ENCODE data around the gene DHRS12.

The DHRS12 gene

DNA sequence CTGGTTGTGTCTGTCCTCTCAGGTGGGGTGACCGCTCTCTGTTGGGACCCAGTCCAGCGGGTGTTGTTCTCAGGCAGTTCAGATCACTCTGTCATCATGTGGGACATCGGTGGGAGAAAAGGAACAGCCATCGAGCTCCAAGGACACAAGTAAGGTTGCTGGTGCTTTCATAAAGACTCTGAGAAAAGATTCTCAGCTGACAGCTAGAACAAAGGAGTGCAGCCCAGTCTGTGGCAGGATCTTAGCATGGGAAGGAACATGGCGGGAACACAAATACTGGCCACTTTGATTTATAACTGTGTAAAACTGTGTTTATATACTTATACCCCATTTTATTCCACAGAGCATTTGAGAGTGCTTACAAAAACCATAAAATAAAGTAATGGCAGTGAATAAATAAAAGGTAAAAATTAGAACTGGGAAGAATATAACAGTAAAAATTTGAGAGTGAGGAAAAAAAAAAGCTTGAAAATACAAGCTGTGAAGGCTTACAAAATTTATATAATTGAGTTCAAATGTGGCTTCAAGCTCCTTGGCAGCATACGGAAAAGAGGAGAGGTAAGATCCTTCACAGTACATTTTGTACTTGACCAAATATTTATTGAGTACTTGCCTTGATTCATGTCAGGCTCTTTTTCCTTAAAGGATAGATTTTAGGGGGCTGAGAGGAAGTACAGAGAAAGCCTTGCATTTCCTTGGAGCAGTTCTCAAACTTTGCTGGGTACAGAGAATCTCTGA, 64.8 kb downstream of the DHRS12 start:
- no peak for DNase-seq
- Histone ChIP-seq H2BK5ac (ENCODE audit: low read depth, low read length, poor library complexity, severe bottlenecking) (no peak overlapping the region), H2BK15ac (ENCODE audit: low read depth, poor library complexity, severe bottlenecking) (no peak overlapping the region), H4K91ac (ENCODE audit: low read length) (peak overlapping the region; percentile 74), H3K14ac (ENCODE audit: low read length in 2 of 2) (no peak overlapping the region), H2BK120ac (ENCODE audit: low read depth, low read length) (peak overlapping the region; percentile 39), H3K36me3 (ENCODE audit: control insufficient read depth in 1 of 2, insufficient read depth in 2 of 2, low read depth in 1 of 2, low read length in 2 of 2) (peaks cover 21 to 57% of the 10 kb centered on the region in 2 experiments), H3K4ac (ENCODE audit: low read depth in 1 of 2, low read length in 2 of 2) (peak overlapping the region; percentile 33 to 54), H3K4me1 (ENCODE audit: control insufficient read depth, insufficient read depth, low read depth, low read length) (peaks cover 5% of the 10 kb centered on the region), H3K9ac (ENCODE audit: low read length) (peak overlapping the region; percentile 47), H3K79me1 (replicated peaks; ENCODE audit: low read length, poor library complexity, severe bottlenecking) (peaks cover 27% of the 10 kb centered on the region), H2AFZ (ENCODE audit: low read depth, low read length) (no peak overlapping the region), H3K9me3 (ENCODE audit: control insufficient read depth, low read length) (no peaks in the 10 kb centered on the region), H2AK5ac (ENCODE audit: low read length, severe bottlenecking) (peak overlapping the region; percentile 20), H3K27ac (ENCODE audit: low read length, poor library complexity, severe bottlenecking) (no peak overlapping the region), H3K4me3 (ENCODE audit: insufficient read depth in 1 of 2, low read depth in 1 of 2, low read length in 2 of 2) (no peak overlapping the region), H4K8ac (ENCODE audit: low read length) (peak overlapping the region; percentile 46), H3K18ac (ENCODE audit: low read depth in 1 of 2, low read length in 2 of 2) (peak overlapping the region; percentile 54 to 56), H3K4me2 (ENCODE audit: low read length, poor library complexity, severe bottlenecking) (no peak overlapping the region), H3K23ac (ENCODE audit: low read length in 2 of 2) (no peak overlapping the region), H2BK12ac (ENCODE audit: low read length in 2 of 2) (peak overlapping the region in 1 of 2 experiments; percentile 74), H3K27me3 (ENCODE audit: control insufficient read depth in 1 of 2, insufficient read depth in 1 of 2, low read length in 2 of 2) (no peaks in the 10 kb centered on the region)
- 85% methylated on average over 5 of the region's 6 CpGs for WGBS

DNA sequence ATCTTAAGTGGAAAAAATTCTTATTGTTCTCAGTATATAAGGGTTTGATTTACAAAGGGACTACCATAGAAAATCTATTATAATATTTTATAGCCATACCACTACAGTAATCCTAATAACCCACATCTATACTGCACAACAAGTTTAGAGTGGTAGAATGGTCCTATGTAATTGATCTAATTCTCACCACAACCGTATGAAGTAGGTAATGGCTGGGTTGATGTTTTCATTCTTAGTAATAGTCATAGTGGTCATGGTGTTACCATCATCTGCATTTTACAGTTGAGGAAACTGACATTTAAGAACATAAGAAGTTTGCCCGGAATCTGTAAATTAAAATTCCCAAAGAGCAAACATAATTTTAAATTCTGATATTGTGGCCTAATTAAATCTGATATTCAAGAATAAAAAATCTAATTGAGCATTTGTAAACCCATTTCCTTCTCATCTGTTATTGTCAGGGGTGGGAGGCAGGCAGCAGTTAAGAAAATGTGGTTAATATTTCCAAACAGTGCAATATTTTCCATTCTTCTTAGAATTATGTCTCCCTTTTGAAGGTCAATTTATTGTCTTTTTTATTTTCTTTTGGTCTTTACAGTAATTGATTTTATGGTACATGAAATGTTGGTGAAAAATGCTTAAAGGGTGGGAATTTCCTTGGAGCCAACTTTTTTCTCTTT, 65.6 kb downstream of the DHRS12 start:
- Histone ChIP-seq H3K4me2 (ENCODE audit: low read length, poor library complexity, severe bottlenecking) (no peak overlapping the region), H2AK5ac (ENCODE audit: low read length, severe bottlenecking) (no peak overlapping the region), H2BK5ac (ENCODE audit: low read depth, low read length, poor library complexity, severe bottlenecking) (no peak overlapping the region), H4K8ac (ENCODE audit: low read length) (no peak overlapping the region), H3K9ac (ENCODE audit: low read length) (no peak overlapping the region), H3K9me3 (ENCODE audit: control insufficient read depth, low read length) (no peaks in the 10 kb centered on the region), H3K4me3 (ENCODE audit: insufficient read depth in 1 of 2, low read depth in 1 of 2, low read length in 2 of 2) (no peak overlapping the region), H3K4ac (ENCODE audit: low read depth in 1 of 2, low read length in 2 of 2) (no peak overlapping the region), H3K14ac (ENCODE audit: low read length in 2 of 2) (no peak overlapping the region), H3K4me1 (ENCODE audit: control insufficient read depth, insufficient read depth, low read depth, low read length) (peaks cover 7% of the 10 kb centered on the region), H3K36me3 (ENCODE audit: control insufficient read depth in 1 of 2, insufficient read depth in 2 of 2, low read depth in 1 of 2, low read length in 2 of 2) (peaks cover 21 to 49% of the 10 kb centered on the region in 2 experiments), H2AFZ (ENCODE audit: low read depth, low read length) (no peak overlapping the region), H3K23ac (ENCODE audit: low read length in 2 of 2) (no peak overlapping the region), H2BK15ac (ENCODE audit: low read depth, poor library complexity, severe bottlenecking) (no peak overlapping the region), H3K27me3 (ENCODE audit: control insufficient read depth in 1 of 2, insufficient read depth in 1 of 2, low read length in 2 of 2) (no peaks in the 10 kb centered on the region), H3K27ac (ENCODE audit: low read length, poor library complexity, severe bottlenecking) (no peak overlapping the region), H2BK120ac (ENCODE audit: low read depth, low read length) (no peak overlapping the region), H3K79me1 (replicated peaks; ENCODE audit: low read length, poor library complexity, severe bottlenecking) (peaks cover 27% of the 10 kb centered on the region), H2BK12ac (ENCODE audit: low read length in 2 of 2) (no peak overlapping the region), H4K91ac (ENCODE audit: low read length) (no peak overlapping the region), H3K18ac (ENCODE audit: low read depth in 1 of 2, low read length in 2 of 2) (no peak overlapping the region)
- WGBS, result no CpG with 5 or more reads among the region's 2 CpGs
- DNase-seq, result no peak

GRCh38 chr13:51737609-51738008, 66.4 kb downstream of the DHRS12 start:
- no peak for DNase-seq
- H3K23ac ChIP-seq (ENCODE audit: low read length in 2 of 2), result no peak overlapping the region
- H2BK12ac ChIP-seq (ENCODE audit: low read length in 2 of 2), result no peak overlapping the region
- no peak overlapping the region for H2AK5ac ChIP-seq (ENCODE audit: low read length, severe bottlenecking)
- H2BK15ac ChIP-seq (ENCODE audit: low read depth, poor library complexity, severe bottlenecking), result no peak overlapping the region
- no peak overlapping the region for H2BK120ac ChIP-seq (ENCODE audit: low read depth, low read length)
- peaks cover 21 to 44% of the 10 kb centered on the region in 2 experiments for H3K36me3 ChIP-seq (ENCODE audit: control insufficient read depth in 1 of 2, insufficient read depth in 2 of 2, low read depth in 1 of 2, low read length in 2 of 2)
- peaks cover 7% of the 10 kb centered on the region for H3K4me1 ChIP-seq (ENCODE audit: control insufficient read depth, insufficient read depth, low read depth, low read length)
- H3K4ac ChIP-seq (ENCODE audit: low read depth in 1 of 2, low read length in 2 of 2), result no peak overlapping the region
- H2AFZ ChIP-seq (ENCODE audit: low read depth, low read length), result no peak overlapping the region
- H3K18ac ChIP-seq (ENCODE audit: low read depth in 1 of 2, low read length in 2 of 2), result no peak overlapping the region
- H3K14ac ChIP-seq (ENCODE audit: low read length in 2 of 2), result peak overlapping the region in 1 of 2 experiments; percentile 35
- H3K9me3 ChIP-seq (ENCODE audit: control insufficient read depth, low read length), result no peaks in the 10 kb centered on the region
- no peaks in the 10 kb centered on the region for H3K27me3 ChIP-seq (ENCODE audit: control insufficient read depth in 1 of 2, insufficient read depth in 1 of 2, low read length in 2 of 2)
- no peak overlapping the region for H4K91ac ChIP-seq (ENCODE audit: low read length)
- H3K9ac ChIP-seq (ENCODE audit: low read length), result no peak overlapping the region
- H3K79me1 ChIP-seq (replicated peaks; ENCODE audit: low read length, poor library complexity, severe bottlenecking), result peaks cover 30% of the 10 kb centered on the region
- no peak overlapping the region for H4K8ac ChIP-seq (ENCODE audit: low read length)
- H3K27ac ChIP-seq (ENCODE audit: low read length, poor library complexity, severe bottlenecking), result no peak overlapping the region
- WGBS, result 86% methylated on average over 3 of the region's 3 CpGs
- H3K4me3 ChIP-seq (ENCODE audit: insufficient read depth in 1 of 2, low read depth in 1 of 2, low read length in 2 of 2), result no peak overlapping the region
- no peak overlapping the region for H3K4me2 ChIP-seq (ENCODE audit: low read length, poor library complexity, severe bottlenecking)
- H2BK5ac ChIP-seq (ENCODE audit: low read depth, low read length, poor library complexity, severe bottlenecking), result no peak overlapping the region

DNA sequence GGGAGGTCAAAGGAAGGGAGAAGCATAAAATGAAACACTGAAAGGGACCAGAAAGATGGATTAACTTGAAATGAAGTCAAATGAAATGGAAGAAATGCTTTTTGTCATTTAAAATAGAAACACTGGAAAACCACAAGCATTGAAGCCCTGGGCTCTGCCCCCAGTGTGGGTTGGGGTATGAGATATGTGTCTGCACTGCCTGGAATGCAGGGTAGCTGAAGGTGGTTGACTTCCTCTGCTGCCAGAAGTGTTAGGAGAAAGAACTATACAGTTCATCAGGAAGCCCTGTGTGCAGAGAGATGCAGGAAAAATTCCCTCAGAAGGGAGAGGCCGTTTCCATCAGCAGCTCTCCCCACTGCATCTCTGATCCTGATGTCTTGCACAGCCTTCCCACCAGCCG, 69.2 kb downstream of the DHRS12 start:
- H3K79me1 ChIP-seq (replicated peaks; ENCODE audit: low read length, poor library complexity, severe bottlenecking), result peaks cover 31% of the 10 kb centered on the region
- no peak overlapping the region for H2BK5ac ChIP-seq (ENCODE audit: low read depth, low read length, poor library complexity, severe bottlenecking)
- no peak overlapping the region for H2AFZ ChIP-seq (ENCODE audit: low read depth, low read length)
- no peak overlapping the region for H3K4ac ChIP-seq (ENCODE audit: low read depth in 1 of 2, low read length in 2 of 2)
- no peak for DNase-seq
- H3K4me3 ChIP-seq (ENCODE audit: insufficient read depth in 1 of 2, low read depth in 1 of 2, low read length in 2 of 2), result no peak overlapping the region
- H3K4me2 ChIP-seq (ENCODE audit: low read length, poor library complexity, severe bottlenecking), result no peak overlapping the region
- no peak overlapping the region for H4K91ac ChIP-seq (ENCODE audit: low read length)
- H3K27ac ChIP-seq (ENCODE audit: low read length, poor library complexity, severe bottlenecking), result peak overlapping the region; percentile 0
- H3K4me1 ChIP-seq (ENCODE audit: control insufficient read depth, insufficient read depth, low read depth, low read length), result peaks cover 16% of the 10 kb centered on the region
- H3K9ac ChIP-seq (ENCODE audit: low read length), result no peak overlapping the region
- peaks cover 13 to 31% of the 10 kb centered on the region in 2 experiments for H3K36me3 ChIP-seq (ENCODE audit: control insufficient read depth in 1 of 2, insufficient read depth in 2 of 2, low read depth in 1 of 2, low read length in 2 of 2)
- no peak overlapping the region for H3K18ac ChIP-seq (ENCODE audit: low read depth in 1 of 2, low read length in 2 of 2)
- H2AK5ac ChIP-seq (ENCODE audit: low read length, severe bottlenecking), result no peak overlapping the region
- no peak overlapping the region for H2BK15ac ChIP-seq (ENCODE audit: low read depth, poor library complexity, severe bottlenecking)
- no peak overlapping the region for H2BK120ac ChIP-seq (ENCODE audit: low read depth, low read length)
- no peak overlapping the region for H4K8ac ChIP-seq (ENCODE audit: low read length)
- no peak overlapping the region for H2BK12ac ChIP-seq (ENCODE audit: low read length in 2 of 2)
- no peaks in the 10 kb centered on the region for H3K27me3 ChIP-seq (ENCODE audit: control insufficient read depth in 1 of 2, insufficient read depth in 1 of 2, low read length in 2 of 2)
- H3K23ac ChIP-seq (ENCODE audit: low read length in 2 of 2), result no peak overlapping the region
- H3K14ac ChIP-seq (ENCODE audit: low read length in 2 of 2), result no peak overlapping the region
- no peaks in the 10 kb centered on the region for H3K9me3 ChIP-seq (ENCODE audit: control insufficient read depth, low read length)
- WGBS, result 77% methylated on average over 2 of the region's 2 CpGs

Data from mesenchymal stem cell (in vitro differentiated cells and primary cell).